ENCODE measurements around the gene SLC25A22.

GRCh38 chr11:829847-830294 lies 31.8 kb upstream of the SLC25A22 start:
- TF ChIP-seq CTCF (IDR thresholded peaks at IDR 0.05) (no peak), POLR2A (IDR thresholded peaks at IDR 0.05) (no peak)

All from body of pancreas (tissue), 4 donors.